Activated naive CD4-positive, alpha-beta T cell treated with anti-CD3 and anti-CD28 coated beads, Interleukin-2, amount 50 U/mL, for 72 hours (primary cell): ENCODE measurements around the gene TCF21. TPM values are rescaled to one million over a fixed set of nuclear protein-coding genes. Genes with fewer than 3 reads are reported as not detected.
"Not testable (repeated sequence)": the region's sequence is repeated elsewhere in the genome, so short reads cannot be mapped to it uniquely, and the experiment has no call there.

Experiments
- ATAC-seq, 2 donors: fragments of 150-1000 bp; cut with Tn5 transposase; 2 replicates each; pipeline ENCODE4 v1.10.0; 2021; ENCODE audit warnings: mild to moderate bottlenecking in 2 of 2, moderate library complexity in 2 of 2
- DNase-seq, 2 donors: peaks; one replicate each; pipeline ENCODE4 v3.0.0; 2021 to 2022; ENCODE audit warnings: low spot score in 2 of 2
- H3K27ac Mint-ChIP-seq, 2 donors: one replicate each; pipeline ENCODE4 v1.8.0; 2022; ENCODE audit warnings: mild to moderate bottlenecking in 2 of 2, mixed read lengths in 2 of 2
- H3K36me3 Mint-ChIP-seq, 2 donors: one replicate each; pipeline ENCODE4 v1.8.0; 2022; ENCODE audit warnings: mixed read lengths in 2 of 2
- H3K9me3 Mint-ChIP-seq, 2 donors: one replicate each; pipeline ENCODE4 v1.8.0; 2022; ENCODE audit warnings: mixed read lengths in 2 of 2
- total RNA-seq, 2 donors: library from RNA; stranded (reverse); gene quantifications; one replicate each; pipeline ENCODE4 v1.2.3, GENCODE V29; 2022

The TCF21 gene
- total RNA-seq, 2 donors from 2014 or later = not detected

DNA sequence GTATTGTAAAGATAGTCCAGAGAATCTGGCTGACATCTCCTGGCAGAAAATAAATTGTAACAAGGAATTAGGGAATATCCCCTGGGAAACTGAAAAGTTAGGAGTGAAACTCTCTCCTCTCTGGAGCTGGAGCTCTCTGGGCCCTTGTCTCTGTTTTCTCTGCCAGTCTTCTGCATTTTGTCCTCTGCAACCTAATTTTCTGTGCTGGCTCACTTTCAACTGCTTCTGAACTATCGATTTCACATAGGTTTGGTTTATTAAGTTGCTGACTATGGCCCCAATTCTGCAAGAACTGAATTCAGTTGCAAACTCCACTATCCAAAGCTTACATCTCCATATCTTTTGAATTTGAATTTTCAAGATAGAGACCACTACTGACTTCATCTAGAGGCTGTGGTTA, 9.3 kb downstream of the TCF21 start:
- DNase-seq (no peak), ATAC-seq (no peak)
- Mint-ChIP-seq H3K36me3 (peaks cover 0 to 9% of the 10 kb centered on the region in 2 donors), H3K9me3 (no peaks in the 10 kb centered on the region), H3K27ac (no peak overlapping the region)

DNA sequence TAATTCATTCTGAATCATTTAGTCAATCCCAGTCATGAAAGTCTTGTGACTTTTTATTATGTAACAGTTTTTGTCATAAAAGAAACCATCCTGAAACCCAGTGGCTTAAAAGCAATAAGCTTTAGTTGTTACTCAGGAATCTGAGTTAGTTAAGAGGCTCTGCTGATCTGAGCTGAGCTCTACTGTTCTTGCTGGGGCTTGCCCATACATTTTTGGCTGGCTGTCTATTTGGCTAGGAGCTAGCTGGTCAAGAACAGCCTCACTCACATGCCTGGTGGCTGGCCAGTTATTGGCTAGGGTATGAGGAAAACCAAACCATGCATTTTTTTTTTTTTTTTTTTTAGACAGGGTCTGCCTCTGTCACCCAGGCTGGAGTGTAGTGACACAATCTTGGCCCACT, 10.6 kb downstream of the TCF21 start:
- Mint-ChIP-seq H3K36me3 (no peaks in the 10 kb centered on the region), H3K27ac (no peak overlapping the region), H3K9me3 (no peaks in the 10 kb centered on the region)
- no peak for ATAC-seq
- no peak for DNase-seq

DNA sequence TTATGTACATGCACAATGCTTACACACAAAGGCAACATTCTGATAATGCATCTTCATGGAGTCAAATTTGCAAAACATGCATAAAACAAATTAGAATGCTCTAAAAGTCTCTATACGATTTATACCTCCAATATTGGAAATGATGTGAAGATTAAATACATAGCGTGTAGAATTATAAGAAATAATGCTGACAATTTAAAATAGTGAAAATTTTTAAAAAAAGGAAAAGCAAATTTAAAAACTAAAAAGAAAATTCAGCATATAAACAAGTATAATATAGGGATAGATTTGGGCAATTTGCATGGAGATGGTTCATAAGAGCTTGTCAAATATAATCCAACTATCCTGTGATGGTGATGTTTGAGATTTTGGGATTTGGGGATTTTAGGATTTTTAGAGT, 14.9 kb downstream of the TCF21 start:
- ATAC-seq (no peak), DNase-seq (no peak)
- Mint-ChIP-seq H3K27ac (no peak overlapping the region), H3K36me3 (no peaks in the 10 kb centered on the region), H3K9me3 (no peaks in the 10 kb centered on the region)

DNA sequence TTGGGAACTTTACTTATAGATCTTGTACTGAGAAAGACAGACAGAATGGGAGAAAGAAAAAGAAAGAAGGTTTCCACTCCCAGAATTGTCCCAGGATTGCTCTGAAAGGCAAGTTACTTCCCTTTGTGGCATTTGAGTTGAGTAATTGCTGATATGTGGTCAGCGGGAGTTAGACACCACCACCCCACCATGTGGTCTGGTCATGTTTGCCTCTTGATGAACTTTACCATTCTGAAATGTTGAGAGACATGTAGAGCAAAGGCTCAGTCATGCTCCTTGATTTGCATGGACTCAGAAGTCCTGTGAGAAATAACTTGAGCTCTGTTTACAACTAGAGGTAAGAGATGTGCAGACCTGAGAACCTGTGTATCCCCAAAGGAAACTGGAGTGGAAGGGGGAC, 17.1 kb downstream of the TCF21 start:
- no peak for ATAC-seq
- Mint-ChIP-seq H3K27ac (no peak overlapping the region), H3K36me3 (no peaks in the 10 kb centered on the region), H3K9me3 (no peaks in the 10 kb centered on the region)
- DNase-seq = no peak

DNA sequence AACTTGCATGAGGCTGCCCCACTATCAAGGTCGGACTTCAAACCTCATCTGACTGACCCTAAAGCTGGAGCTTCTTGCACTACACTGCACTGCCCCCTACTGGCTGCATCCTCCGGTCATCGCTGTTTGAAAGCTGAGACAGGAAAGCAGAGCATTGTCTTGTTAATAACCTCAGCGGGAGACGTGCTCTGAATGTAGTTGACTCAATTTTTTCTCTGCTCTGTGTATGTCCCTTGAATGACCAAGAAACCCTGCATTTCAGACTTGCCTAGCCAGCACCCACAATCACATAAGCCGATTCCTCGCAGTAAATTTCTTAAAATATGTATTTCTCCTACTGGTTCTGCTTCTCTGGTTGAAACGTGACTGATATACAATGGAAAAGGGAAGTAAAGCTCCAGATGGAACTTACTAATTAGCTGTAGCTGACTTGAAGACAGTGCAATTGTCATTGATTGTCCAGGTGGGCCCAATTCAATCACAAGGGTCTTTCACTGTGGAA, 27.8 kb downstream of the TCF21 start:
- peak; percentile 65 to 84 for DNase-seq
- ATAC-seq = peak; percentile 61 to 82
- Mint-ChIP-seq H3K27ac (no peak overlapping the region), H3K36me3 (no peaks in the 10 kb centered on the region), H3K9me3 (no peaks in the 10 kb centered on the region)

DNA sequence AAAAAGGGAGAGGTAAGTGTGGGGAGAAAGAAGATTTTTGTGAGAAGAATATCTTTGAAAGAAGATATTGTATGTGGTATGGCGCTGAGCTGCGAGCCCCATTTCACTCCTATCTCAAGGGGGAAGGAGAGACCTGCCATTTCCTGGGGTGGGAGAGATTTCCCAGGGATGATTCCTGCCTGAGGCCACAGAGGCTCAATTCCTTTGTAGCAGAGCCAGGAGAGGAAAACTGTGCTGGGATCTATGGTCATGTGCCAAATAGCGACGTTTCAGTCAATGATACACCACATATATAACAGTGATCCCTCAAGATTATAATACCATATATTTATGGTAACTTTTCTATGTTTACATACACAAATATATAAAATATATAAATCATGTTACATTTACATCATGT, 28.9 kb downstream of the TCF21 start:
- Mint-ChIP-seq H3K36me3 (no peaks in the 10 kb centered on the region), H3K9me3 (no peaks in the 10 kb centered on the region), H3K27ac (no peak overlapping the region)
- ATAC-seq (no peak), DNase-seq (no peak)

DNA sequence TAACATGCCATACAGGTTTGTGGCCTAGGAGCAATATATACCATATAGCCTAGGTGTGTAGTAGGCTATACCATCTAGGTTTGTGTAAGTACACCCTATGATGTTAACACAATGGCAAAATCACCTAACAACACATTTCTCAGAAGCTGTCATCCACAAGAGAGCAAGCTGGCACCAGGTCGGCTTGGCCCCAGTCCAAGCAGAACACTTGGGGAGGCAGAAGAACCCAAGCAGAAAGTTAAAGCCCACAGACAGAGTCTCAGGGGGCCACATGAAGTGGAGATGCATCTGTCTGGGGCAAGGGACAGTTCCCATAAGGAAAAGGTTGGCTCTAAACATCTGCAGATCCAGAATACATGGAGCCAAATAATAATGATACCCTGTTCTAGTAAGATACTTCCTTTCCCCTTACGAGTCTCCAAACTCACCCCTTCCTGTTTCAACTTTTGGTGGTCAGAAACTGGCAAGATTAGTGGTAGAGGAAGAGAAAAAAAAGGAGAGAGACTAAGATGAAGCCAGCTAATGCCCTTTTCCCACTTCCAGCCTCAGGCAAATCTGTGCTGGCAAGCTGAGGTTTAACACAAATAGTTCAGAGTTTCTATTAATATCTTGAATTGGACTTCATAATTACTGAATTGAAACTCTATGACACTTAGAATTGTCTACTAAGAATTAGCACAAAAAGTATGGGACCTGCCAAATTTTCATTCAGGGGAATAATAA, 29.5 kb downstream of the TCF21 start:
- Mint-ChIP-seq H3K27ac (no peak overlapping the region), H3K9me3 (no peaks in the 10 kb centered on the region), H3K36me3 (no peaks in the 10 kb centered on the region)
- DNase-seq (no peak), ATAC-seq (no peak)

DNA sequence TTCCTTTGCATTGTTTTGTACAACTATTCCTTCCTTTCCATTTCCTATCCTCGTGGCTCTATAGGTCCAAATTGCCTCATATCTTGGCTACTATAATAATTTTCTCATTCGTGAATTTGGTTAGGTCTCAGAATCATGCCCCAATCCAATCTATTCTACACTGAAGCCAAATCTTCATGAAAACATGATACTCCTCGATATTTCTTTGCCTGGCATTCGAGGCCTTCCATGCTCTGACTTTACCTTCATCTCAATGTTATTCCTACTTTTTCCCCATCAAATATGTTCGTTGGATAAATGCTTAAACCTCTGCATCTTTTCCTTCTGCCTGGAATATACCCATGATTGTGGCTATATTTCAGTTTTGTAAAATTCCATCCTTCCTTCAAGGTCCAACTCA, 30.4 kb downstream of the TCF21 start:
- ATAC-seq (no peak), DNase-seq (no peak)
- H3K27ac Mint-ChIP-seq = no peak overlapping the region

DNA sequence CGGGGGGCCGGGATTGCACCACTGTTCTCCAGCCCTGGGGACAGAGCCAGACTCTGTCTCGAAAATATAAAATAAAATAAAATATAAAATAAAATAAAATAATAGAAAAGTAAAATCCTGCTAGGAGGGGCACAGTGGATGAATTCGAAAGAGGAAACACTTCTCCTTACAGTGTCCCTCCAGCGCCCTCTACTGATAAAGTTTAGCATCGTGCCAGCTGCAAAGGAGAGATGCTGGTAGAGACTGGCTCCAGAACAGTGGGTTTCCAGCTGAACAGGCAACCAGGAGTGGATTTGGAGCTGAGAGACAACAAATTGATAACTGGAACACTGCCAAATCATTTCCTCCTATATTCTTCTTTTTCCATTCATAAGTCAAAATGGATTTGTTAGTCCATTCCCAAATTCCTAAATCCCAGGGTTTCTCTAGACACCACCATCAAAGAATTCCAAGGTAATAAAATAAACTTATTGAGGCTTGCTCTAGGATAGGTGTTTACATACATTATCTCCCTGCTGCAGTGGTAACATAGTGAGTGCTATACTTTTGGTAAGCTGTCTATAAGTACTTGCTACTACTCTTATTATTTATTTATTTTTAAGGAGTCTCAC, 32.4 kb downstream of the TCF21 start:
- DNase-seq (peak in 1 of 2 donors; percentile 76), ATAC-seq (peak; percentile 61 to 68)
- H3K36me3 Mint-ChIP-seq = no peaks in the 10 kb centered on the region
- no peaks in the 10 kb centered on the region for H3K9me3 Mint-ChIP-seq
- no peak overlapping the region for H3K27ac Mint-ChIP-seq

More for the DNA sequence above, 30.4 kb downstream of the TCF21 start:
- no peaks in the 10 kb centered on the region for H3K9me3 Mint-ChIP-seq
- H3K36me3 Mint-ChIP-seq = no peaks in the 10 kb centered on the region

DNA sequence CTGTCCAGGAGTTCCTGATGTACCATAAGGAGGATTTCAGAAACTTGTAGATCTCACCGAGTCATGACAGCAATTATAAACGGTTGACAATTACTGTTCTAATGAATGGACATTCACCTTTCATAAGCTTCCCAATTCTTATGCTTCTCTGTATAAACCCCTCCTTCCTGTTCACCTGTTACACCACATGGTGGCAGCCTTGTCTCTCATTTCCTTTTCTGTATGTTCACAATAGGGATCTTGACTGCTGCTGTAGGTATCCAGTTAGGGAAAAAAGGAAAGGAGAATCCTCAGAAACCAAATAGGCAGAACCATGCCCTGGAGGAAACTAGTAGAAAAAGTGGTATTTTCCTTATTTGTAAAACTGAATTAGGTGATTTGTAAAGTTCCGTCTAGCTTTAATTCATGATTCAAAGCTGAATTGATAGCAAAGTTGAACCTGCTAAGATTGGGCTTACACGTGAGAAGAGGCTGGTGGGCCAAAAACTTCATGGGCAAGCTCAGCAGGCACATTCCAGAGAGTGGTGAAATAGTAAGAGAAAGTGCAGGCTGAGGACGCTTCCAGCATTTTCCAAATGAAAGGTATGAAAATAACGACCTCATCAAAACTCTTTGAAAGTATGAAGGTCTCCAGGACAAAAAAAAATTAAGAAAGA, 35.2 kb downstream of the TCF21 start:
- ATAC-seq (peak; percentile 79 to 84), DNase-seq (peak in 1 of 2 donors; percentile 51)
- Mint-ChIP-seq H3K27ac (no peak overlapping the region), H3K36me3 (no peaks in the 10 kb centered on the region), H3K9me3 (no peaks in the 10 kb centered on the region)

DNA sequence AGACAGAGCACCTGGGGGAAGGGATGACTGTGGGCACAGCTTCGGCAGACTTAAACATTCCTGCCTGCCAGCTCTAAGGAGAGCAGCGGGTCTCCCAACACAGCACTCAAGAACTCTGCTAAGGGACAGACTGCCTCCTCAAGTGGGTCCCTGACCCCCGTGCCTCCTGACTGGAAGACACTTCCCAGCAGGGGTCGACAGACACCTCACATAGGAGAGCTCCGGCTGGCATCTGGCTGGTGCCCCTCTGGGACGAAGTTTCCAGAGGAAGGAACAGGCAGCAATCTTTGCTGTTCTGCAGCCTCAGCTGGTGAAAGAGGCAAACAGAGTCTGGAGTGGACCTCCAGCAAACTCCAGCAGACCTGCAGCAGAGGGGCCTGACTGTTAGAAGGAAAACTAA, 42.3 kb downstream of the TCF21 start:
- not testable (repeated sequence) for ATAC-seq, H3K27ac Mint-ChIP-seq, DNase-seq
- Mint-ChIP-seq H3K36me3 (peaks cover 26 to 28% of the 10 kb centered on the region in 2 donors), H3K9me3 (peaks cover 8 to 11% of the 10 kb centered on the region in 2 donors)

DNA sequence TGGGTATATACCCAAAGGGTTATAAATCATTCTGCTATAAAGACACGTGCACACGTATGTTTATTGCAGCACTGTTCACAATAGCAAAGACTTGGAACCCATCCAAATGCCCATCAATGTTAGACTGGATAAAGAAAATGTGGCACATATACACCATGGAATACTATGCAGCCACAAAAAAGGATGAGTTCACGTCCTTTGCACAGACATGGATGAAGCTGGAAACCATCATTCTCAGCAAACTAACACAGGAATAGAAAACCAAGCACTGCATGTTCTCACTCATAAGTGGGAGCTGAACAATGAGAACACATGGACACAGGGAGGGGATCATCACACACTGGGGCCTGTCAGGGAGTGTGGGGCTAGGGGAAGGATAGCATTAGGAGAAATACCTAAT, 47.4 kb downstream of the TCF21 start:
- peaks cover 8 to 11% of the 10 kb centered on the region in 2 donors for H3K9me3 Mint-ChIP-seq
- H3K27ac Mint-ChIP-seq, DNase-seq, ATAC-seq: not testable (repeated sequence)
- H3K36me3 Mint-ChIP-seq = peaks cover 24 to 28% of the 10 kb centered on the region in 2 donors

DNA sequence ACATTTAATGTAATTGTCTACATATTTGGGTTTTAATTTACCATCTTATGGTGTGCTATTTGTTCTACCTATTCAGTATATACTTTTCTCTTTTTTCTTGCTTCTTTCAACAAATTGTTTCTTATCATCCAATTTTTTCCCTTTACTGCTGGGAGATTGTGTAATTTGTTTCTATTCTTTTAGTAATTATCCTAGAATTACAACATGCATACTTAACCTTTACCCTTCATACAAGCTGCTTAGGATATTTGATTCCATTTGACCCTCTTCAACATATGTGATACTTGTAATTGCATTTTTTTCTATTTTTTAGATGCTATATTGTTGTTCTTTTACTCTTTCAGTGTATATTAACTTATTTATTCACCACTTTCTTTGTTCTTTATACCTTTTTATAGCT, 49.0 kb downstream of the TCF21 start:
- ATAC-seq = no peak
- Mint-ChIP-seq H3K9me3 (peaks cover 8% of the 10 kb centered on the region in 2 donors), H3K36me3 (peaks cover 10 to 15% of the 10 kb centered on the region in 2 donors), H3K27ac (no peak overlapping the region)
- no peak for DNase-seq

DNA sequence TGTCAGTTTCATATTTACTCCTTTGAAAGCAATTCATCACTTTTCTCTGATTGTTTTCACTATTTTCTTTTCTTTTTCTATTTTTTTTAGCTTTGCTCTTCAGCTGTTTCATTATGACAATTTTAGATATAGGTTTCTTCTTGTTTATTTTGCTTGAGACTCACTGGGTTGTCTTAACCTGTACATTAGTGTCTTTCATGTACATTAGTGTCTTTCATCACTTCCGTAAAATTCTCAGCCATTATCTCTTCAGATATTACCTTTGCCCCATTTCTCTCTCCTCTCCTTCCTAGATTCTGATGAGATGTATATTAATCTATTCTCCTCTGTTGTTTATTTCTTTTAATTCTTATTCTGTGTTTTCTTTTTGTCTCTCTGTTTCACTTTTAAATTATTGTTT, 49.6 kb downstream of the TCF21 start:
- DNase-seq (no peak), ATAC-seq (no peak)
- no peak overlapping the region for H3K27ac Mint-ChIP-seq
- peaks cover 4 to 9% of the 10 kb centered on the region in 2 donors for H3K36me3 Mint-ChIP-seq
- H3K9me3 Mint-ChIP-seq = peaks cover 2 to 3% of the 10 kb centered on the region in 2 donors

DNA sequence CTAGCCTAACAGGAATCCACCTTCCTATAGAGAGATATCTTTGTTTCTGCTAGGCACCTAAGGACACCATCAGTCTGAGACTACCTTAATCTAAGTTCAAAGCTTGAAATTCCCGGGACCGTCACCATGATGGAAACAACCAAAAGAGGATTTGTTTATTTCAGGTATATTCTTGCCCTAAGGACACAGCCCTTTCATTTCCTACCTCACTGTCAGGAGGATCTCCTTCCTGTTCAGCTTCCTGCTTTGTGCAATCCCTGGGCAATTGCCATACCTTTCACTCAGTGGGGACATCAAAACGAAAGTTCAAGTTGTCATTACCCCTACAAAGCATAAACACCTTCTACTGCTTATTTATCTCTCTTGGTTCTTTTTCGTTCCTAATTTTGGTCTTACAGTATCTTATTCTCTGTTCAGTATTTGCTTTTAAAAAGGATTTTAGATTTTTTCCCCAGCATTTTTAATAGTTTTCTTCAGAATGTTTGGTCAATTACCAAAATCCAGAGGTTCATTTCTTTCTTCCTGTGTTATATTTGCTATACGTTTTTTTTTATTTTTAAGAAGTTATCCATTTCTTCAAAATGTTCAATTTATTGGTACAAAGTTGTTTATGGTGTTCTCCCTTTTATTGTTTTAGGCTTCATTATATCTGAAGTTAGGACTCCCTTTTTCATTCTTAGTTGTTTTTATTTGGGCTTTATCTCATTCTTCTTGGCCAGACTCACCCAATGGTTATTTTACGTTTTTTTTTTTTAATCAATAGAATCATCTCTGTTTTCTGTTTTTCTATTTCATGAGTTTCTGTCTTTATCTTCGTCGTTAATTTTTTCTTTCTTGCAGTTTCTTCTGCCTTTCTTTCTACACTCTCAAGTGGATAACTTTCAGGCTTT, 51.1 kb downstream of the TCF21 start:
- ATAC-seq = no peak
- peaks cover 0 to 5% of the 10 kb centered on the region in 2 donors for H3K36me3 Mint-ChIP-seq
- H3K9me3 Mint-ChIP-seq = no peaks in the 10 kb centered on the region
- H3K27ac Mint-ChIP-seq = no peak overlapping the region
- no peak for DNase-seq
